Keratinocyte (primary cell): Measurements from ENCODE around the gene SP110.

Experiments
- CTCF ChIP-seq, 3 experiments: IDR thresholded peaks in 1 of 3; conservative IDR thresholded peaks in 1 of 3; optimal IDR thresholded peaks in 1 of 3; 2 replicates in 2 of 3; 3 replicates in 1 of 3; pipeline versions ENCODE3 to v1.5.1; 2011; ENCODE audit warnings: low read length in 3 of 3, mild to moderate bottlenecking in 3 of 3, moderate library complexity in 2 of 3, control low read depth in 1 of 3, inconsistent platforms in 1 of 3; ENCODE audit not compliant: insufficient read depth in 2 of 3; ENCODE audit errors: extremely low read depth in 1 of 3
- EZH2 ChIP-seq: IDR thresholded peaks from one replicate; pipeline ENCODE4 v1.6.1; 2012; ENCODE audit warnings: inconsistent platforms, mild to moderate bottlenecking, low read length, moderate library complexity

GRCh38 chr2:230203110-230203676, 16.6 kb downstream of the SP110 start:
- TF ChIP-seq CTCF (optimal IDR thresholded peaks at IDR 0.05 in 1 of 3, IDR thresholded peaks at IDR 0.05 in 1 of 3, conservative IDR thresholded peaks at IDR 0.05 in 1 of 3; ENCODE audit: extremely low read depth in 1 of 3, insufficient read depth in 2 of 3, low read length in 3 of 3) (no peak), EZH2 (no peak)
